ENCODE results near the gene NT5DC3. TPM values are rescaled to one million over a fixed set of nuclear protein-coding genes. Genes with fewer than 3 reads are reported as not detected.

Gene NT5DC3
- 5.2 and 8.8 TPM in 2 replicates for polyA plus RNA-seq (2011; rRNA removed)
- 4.1 and 5.4 TPM in 2 replicates for polyA plus RNA-seq (2012; cell fraction: cytosol; rRNA removed)
- polyA plus RNA-seq (2012; cell fraction: nucleus; rRNA removed), result 11.6 and 21.4 TPM in 2 replicates
- polyA plus RNA-seq (2017; fragmentation: RNase III; extraction: RNeasy Plus Mini Kit Qiagen cat#74134 plus additional on column Dnase treatment), result 5.6 to 6.7 TPM (median 6.3 TPM) in 3 replicates
- 9.8 and 13.0 TPM in 2 replicates for polyA minus RNA-seq (2011; rRNA and poly(A)+ RNA removed)

- 1% methylated on average over 16 of the region's 86 CpGs for WGBS (ENCODE audit: missing lambda C conversion rate)
- peak within 1 kb of the TSS; percentile 93 for H3K4me2 ChIP-seq
- peak; percentile 62 to 91 for DNase-seq (ENCODE audit: low read depth in 1 of 2, low spot score in 1 of 2)
- peak within 1 kb of the TSS; percentile 93 to 97 for H3K27ac ChIP-seq
- peak within 1 kb of the TSS; percentile 98 for H3K4me3 ChIP-seq
- ChIA-PET CTCF (interaction anchor here (0.6 to 2.0 kb wide), 10 partner anchors 8 to 105 kb away, joined by 3 to 8 read pairs (median 4); no protein-coding TSS in a partner anchor), POLR2A (interaction anchor here (0.7 to 2.5 kb wide), 11 partner anchors 8 to 124 kb away, joined by 3 to 14 read pairs (median 5); partner anchors contain the start of genes HSP90B1 and TDG)
- peaks cover 25% of the 10 kb centered on the region for H3K4me1 ChIP-seq
- ATAC-seq, result peak; percentile 82 to 88
- no peaks in the 10 kb centered on the region for H3K9me3 ChIP-seq
- no peak for FAIRE-seq
- peak; percentile 7; the same call in 1 of the 2 replicates for TF ChIP-seq GATA3 (IDR thresholded peaks at IDR 0.05; ENCODE audit: borderline replicate concordance)
- TF ChIP-seq ZSCAN20 (CRISPR knock-in tag; IDR thresholded peaks at IDR 0.05), result no peak
- TF ChIP-seq FOSL2 (IDR thresholded peaks at IDR 0.05), result no peak
- no peak for TF ChIP-seq FOSL2 (CRISPR knock-in tag; IDR thresholded peaks at IDR 0.05)
- no peak for TF ChIP-seq EHF (CRISPR knock-in tag; IDR thresholded peaks at IDR 0.05)
- no peak for TF ChIP-seq HES2 (IDR thresholded peaks at IDR 0.05)
- TF ChIP-seq RAD21 (conservative IDR thresholded peaks at IDR 0.05 in 1 of 2, IDR thresholded peaks at IDR 0.05 in 1 of 2), result 0 out of 5 replicates have a peak, but pooled peaks of 1 of the 2 experiments have one; percentile 20
- TF ChIP-seq, protein P1, sequence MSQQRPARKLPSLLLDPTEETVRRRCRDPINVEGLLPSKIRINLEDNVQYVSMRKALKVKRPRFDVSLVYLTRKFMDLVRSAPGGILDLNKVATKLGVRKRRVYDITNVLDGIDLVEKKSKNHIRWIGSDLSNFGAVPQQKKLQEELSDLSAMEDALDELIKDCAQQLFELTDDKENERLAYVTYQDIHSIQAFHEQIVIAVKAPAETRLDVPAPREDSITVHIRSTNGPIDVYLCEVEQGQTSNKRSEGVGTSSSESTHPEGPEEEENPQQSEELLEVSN (IDR thresholded peaks at IDR 0.05; ENCODE audit: borderline replicate concordance, low read depth), result peak; percentile 47; the same call in 1 of the 2 replicates
- TF ChIP-seq HOXB13 (CRISPR knock-in tag; IDR thresholded peaks at IDR 0.05; ENCODE audit: low read depth), result no peak
- TF ChIP-seq ZFP36 (IDR thresholded peaks at IDR 0.05; ENCODE audit: borderline replicate concordance, partially characterized antibody), result no peak
- no peak for TF ChIP-seq JUNB (IDR thresholded peaks at IDR 0.05)
- no peak for TF ChIP-seq EHMT2 (IDR thresholded peaks at IDR 0.05; ENCODE audit: low read depth)
- TF ChIP-seq, protein P2, sequence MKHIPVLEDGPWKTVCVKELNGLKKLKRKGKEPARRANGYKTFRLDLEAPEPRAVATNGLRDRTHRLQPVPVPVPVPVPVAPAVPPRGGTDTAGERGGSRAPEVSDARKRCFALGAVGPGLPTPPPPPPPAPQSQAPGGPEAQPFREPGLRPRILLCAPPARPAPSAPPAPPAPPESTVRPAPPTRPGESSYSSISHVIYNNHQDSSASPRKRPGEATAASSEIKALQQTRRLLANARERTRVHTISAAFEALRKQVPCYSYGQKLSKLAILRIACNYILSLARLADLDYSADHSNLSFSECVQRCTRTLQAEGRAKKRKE (CRISPR knock-in tag; IDR thresholded peaks at IDR 0.05; ENCODE audit: low read depth), result no peak
- no peak for TF ChIP-seq MAZ (IDR thresholded peaks at IDR 0.05; ENCODE audit: borderline replicate concordance, low read depth, low read length)
- TF ChIP-seq CHD4 (IDR thresholded peaks at IDR 0.05; ENCODE audit: borderline replicate concordance), result no peak
- TF ChIP-seq MAX (IDR thresholded peaks at IDR 0.05), result peak; percentile 97
- TF ChIP-seq POLR2AphosphoS2 (conservative IDR thresholded peaks at IDR 0.05; ENCODE audit: low read length), result no peak
- TF ChIP-seq, protein P3, sequence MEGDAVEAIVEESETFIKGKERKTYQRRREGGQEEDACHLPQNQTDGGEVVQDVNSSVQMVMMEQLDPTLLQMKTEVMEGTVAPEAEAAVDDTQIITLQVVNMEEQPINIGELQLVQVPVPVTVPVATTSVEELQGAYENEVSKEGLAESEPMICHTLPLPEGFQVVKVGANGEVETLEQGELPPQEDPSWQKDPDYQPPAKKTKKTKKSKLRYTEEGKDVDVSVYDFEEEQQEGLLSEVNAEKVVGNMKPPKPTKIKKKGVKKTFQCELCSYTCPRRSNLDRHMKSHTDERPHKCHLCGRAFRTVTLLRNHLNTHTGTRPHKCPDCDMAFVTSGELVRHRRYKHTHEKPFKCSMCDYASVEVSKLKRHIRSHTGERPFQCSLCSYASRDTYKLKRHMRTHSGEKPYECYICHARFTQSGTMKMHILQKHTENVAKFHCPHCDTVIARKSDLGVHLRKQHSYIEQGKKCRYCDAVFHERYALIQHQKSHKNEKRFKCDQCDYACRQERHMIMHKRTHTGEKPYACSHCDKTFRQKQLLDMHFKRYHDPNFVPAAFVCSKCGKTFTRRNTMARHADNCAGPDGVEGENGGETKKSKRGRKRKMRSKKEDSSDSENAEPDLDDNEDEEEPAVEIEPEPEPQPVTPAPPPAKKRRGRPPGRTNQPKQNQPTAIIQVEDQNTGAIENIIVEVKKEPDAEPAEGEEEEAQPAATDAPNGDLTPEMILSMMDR (IDR thresholded peaks at IDR 0.05), result no peak
- no peak for TF ChIP-seq EP300 (IDR thresholded peaks at IDR 0.05)
- TF ChIP-seq, protein P4, sequence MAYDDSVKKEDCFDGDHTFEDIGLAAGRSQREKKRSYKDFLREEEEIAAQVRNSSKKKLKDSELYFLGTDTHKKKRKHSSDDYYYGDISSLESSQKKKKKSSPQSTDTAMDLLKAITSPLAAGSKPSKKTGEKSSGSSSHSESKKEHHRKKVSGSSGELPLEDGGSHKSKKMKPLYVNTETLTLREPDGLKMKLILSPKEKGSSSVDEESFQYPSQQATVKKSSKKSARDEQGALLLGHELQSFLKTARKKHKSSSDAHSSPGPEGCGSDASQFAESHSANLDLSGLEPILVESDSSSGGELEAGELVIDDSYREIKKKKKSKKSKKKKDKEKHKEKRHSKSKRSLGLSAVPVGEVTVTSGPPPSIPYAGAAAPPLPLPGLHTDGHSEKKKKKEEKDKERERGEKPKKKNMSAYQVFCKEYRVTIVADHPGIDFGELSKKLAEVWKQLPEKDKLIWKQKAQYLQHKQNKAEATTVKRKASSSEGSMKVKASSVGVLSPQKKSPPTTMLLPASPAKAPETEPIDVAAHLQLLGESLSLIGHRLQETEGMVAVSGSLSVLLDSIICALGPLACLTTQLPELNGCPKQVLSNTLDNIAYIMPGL (CRISPR knock-in tag; IDR thresholded peaks at IDR 0.05; ENCODE audit: borderline replicate concordance), result no peak
- TF ChIP-seq MYC (IDR thresholded peaks at IDR 0.05; ENCODE audit: borderline replicate concordance, low read length), result peak; percentile 91; the same call in 1 of the 2 replicates
- no peak for TF ChIP-seq ZNF302 (CRISPR knock-in tag; IDR thresholded peaks at IDR 0.05)
- TF ChIP-seq NR3C1 (IDR thresholded peaks at IDR 0.05), result no peak
- no peak for TF ChIP-seq ZC3H11A (IDR thresholded peaks at IDR 0.05)
- TF ChIP-seq TP53 (CRISPR knock-in tag; IDR thresholded peaks at IDR 0.05), result peak; percentile 83; the same call in 1 of the 2 replicates
- TF ChIP-seq CEBPB (IDR thresholded peaks at IDR 0.05), result no peak
- no peak for TF ChIP-seq HOXA7 (CRISPR knock-in tag; IDR thresholded peaks at IDR 0.05)
- TF ChIP-seq SREBF2 (IDR thresholded peaks at IDR 0.05), result no peak
- TF ChIP-seq TFCP2L1 (CRISPR knock-in tag; IDR thresholded peaks at IDR 0.05), result no peak
- peak; percentile 50 to 87; a peak in 4 of 5 replicates for TF ChIP-seq JUN (IDR thresholded peaks at IDR 0.05)
- no peak for TF ChIP-seq BHLHE40 (IDR thresholded peaks at IDR 0.05; ENCODE audit: low read depth, low read length)
- TF ChIP-seq, protein P5, sequence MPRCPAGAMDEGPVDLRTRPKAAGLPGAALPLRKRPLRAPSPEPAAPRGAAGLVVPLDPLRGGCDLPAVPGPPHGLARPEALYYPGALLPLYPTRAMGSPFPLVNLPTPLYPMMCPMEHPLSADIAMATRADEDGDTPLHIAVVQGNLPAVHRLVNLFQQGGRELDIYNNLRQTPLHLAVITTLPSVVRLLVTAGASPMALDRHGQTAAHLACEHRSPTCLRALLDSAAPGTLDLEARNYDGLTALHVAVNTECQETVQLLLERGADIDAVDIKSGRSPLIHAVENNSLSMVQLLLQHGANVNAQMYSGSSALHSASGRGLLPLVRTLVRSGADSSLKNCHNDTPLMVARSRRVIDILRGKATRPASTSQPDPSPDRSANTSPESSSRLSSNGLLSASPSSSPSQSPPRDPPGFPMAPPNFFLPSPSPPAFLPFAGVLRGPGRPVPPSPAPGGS (IDR thresholded peaks at IDR 0.05), result peak; percentile 82; the same call in 2 of the 3 replicates
- TF ChIP-seq MAFK (IDR thresholded peaks at IDR 0.05; ENCODE audit: partially characterized antibody), result no peak
Observed at GRCh38 chr12:103840876-103841689, at the start of gene NT5DC3. NT5DC3 (minus strand) TSS chr12:103841234; CDS start chr12:103841156, 78 bp downstream.
